Aorta (tissue), 5 donors: Measurements from ENCODE around the gene VIPAS39. TPM values are rescaled to one million over a fixed set of nuclear protein-coding genes. Genes with fewer than 3 reads are reported as not detected.

ENCODE experiments used
- ATAC-seq: fragments of 200-7000 bp; cut with Tn5 transposase; one replicate; pipeline ENCODE4 v1.9.1; 2022; ENCODE audit warnings: moderate library complexity; ENCODE audit not compliant: low FRiP score
- DNase-seq, 2 donors: peaks; one replicate each; pipeline ENCODE4 v3.0.0-alpha.2; 2020
- H3K27ac ChIP-seq, 2 donors: one replicate each; pipeline ENCODE4 v1.5.1; 2013; ENCODE audit warnings: low read length in 2 of 2, mild to moderate bottlenecking in 2 of 2, moderate library complexity in 2 of 2, control low read depth in 1 of 2, inconsistent platforms in 1 of 2, low read depth in 1 of 2
- H3K27me3 ChIP-seq, 2 donors: one replicate each; pipeline ENCODE4 v1.6.1; 2013; ENCODE audit warnings: control low read depth in 1 of 2, low read length in 1 of 2, mild to moderate bottlenecking in 1 of 2, moderate library complexity in 1 of 2; ENCODE audit not compliant: insufficient read depth in 2 of 2, control insufficient read depth in 1 of 2
- H3K36me3 ChIP-seq, 2 donors: one replicate each; pipeline ENCODE4 v1.6.1; 2013; ENCODE audit warnings: control low read depth in 1 of 2, low read length in 1 of 2, mild to moderate bottlenecking in 1 of 2; ENCODE audit not compliant: insufficient read depth in 2 of 2, control insufficient read depth in 1 of 2
- H3K4me1 ChIP-seq, 2 donors: one replicate each; pipeline ENCODE4 v1.6.1; 2013; ENCODE audit warnings: low read length in 2 of 2, control low read depth in 1 of 2, mild to moderate bottlenecking in 1 of 2, moderate library complexity in 1 of 2; ENCODE audit not compliant: insufficient read depth in 2 of 2, control insufficient read depth in 1 of 2
- H3K4me3 ChIP-seq, 2 donors: one replicate each; pipeline ENCODE4 v1.5.1; 2013; ENCODE audit warnings: low read length in 2 of 2, control low read depth in 1 of 2, mild to moderate bottlenecking in 1 of 2
- H3K9me3 ChIP-seq: one replicate; pipeline ENCODE4 v1.6.1; 2013; ENCODE audit warnings: mild to moderate bottlenecking, low read length; ENCODE audit not compliant: control insufficient read depth
- WGBS, 2 donors: extraction: QIAGEN DNeasy Blood & Tissue Kit; methylation state at CpG; one replicate each; pipeline ENCODE4 v1.1.7; 2013; 5-methylcytosine and 5-hydroxymethylcytosine counted together
- intact Hi-C, 2 donors: fragments of 100-400 bp; cut with DNase I; formaldehyde crosslinking; loops; one replicate each; pipeline versions ENCODE4 v1.14.2 to v1.15.0; 2022
- polyA plus RNA-seq, 2 donors: library from polyadenylated mRNA; stranded (reverse); fragments of 200-250 nt; gene quantifications; one replicate each; pipeline ENCODE4 v1.2.3, GENCODE V29; 2013
- total RNA-seq, 2 donors: library from RNA; stranded (reverse); fragmentation: NEBNext Ultra II Directional; extraction: Animal tissue kit (Norgen Biotek cat#: 25700); gene quantifications; one replicate each; pipeline ENCODE4 v1.2.1, GENCODE V29; 2021
- donor health status: healthy with polysubstance abuse.
- donor health status: Bipolar disorder and iron deficiency.
- donor health status: DM: no; HTN: no; CAD: no.
- donor health status: DM: no; HTN: no; CAD: no.
- donor health status: DM: yes; HTN: yes; CAD: no.

The VIPAS39 gene
- total and polyA plus RNA-seq, 4 donors: 6.1 to 17.3 (median 15.2) TPM

GRCh38 chr14:77406086-77406485, 51.3 kb downstream of the VIPAS39 start:
- H3K4me1 ChIP-seq: no peaks in the 10 kb centered on the region
- H3K9me3 ChIP-seq: no peaks in the 10 kb centered on the region
- intact Hi-C loops: no loop called here
- no peak for DNase-seq
- H3K36me3 ChIP-seq: peaks cover 0 to 2% of the 10 kb centered on the region in 2 donors
- ATAC-seq: no peak
- no peak overlapping the region for H3K27ac ChIP-seq
- 59 to 67% methylated on average over 3 of the region's 3 CpGs for WGBS, 2 donors
- H3K27me3 ChIP-seq: no peaks in the 10 kb centered on the region
- H3K4me3 ChIP-seq: no peak overlapping the region

- WGBS, 2 donors: 86 to 87% methylated on average over 3 of the region's 3 CpGs
- H3K27ac ChIP-seq: no peak overlapping the region
- no peaks in the 10 kb centered on the region for H3K4me1 ChIP-seq
- DNase-seq (no peak), ATAC-seq (no peak)
- H3K4me3 ChIP-seq: no peak overlapping the region
- no peaks in the 10 kb centered on the region for H3K27me3 ChIP-seq
- no peaks in the 10 kb centered on the region for H3K9me3 ChIP-seq
- peaks cover 0 to 2% of the 10 kb centered on the region in 2 donors for H3K36me3 ChIP-seq
- intact Hi-C loops: no loop called here
Measured at GRCh38 chr14:77403768-77404167, 53.6 kb downstream of the VIPAS39 start.

GRCh38 chr14:77400216-77400615, 57.2 kb downstream of the VIPAS39 start:
- intact Hi-C loops: no loop called here
- ATAC-seq (no peak), DNase-seq (no peak)
- Histone ChIP-seq H3K27me3 (no peaks in the 10 kb centered on the region), H3K36me3 (peaks cover 0 to 2% of the 10 kb centered on the region in 2 donors), H3K27ac (no peak overlapping the region), H3K9me3 (no peaks in the 10 kb centered on the region), H3K4me1 (no peaks in the 10 kb centered on the region), H3K4me3 (no peak overlapping the region)
- 75 to 82% methylated on average over 6 of the region's 6 CpGs for WGBS, 2 donors

GRCh38 chr14:77390188-77390587, 67.2 kb downstream of the VIPAS39 start:
- intact Hi-C loops: no loop called here
- 93 to 97% methylated on average over 4 of the region's 4 CpGs for WGBS, 2 donors

GRCh38 chr14:77378701-77379100, 78.7 kb downstream of the VIPAS39 start:
- Histone ChIP-seq H3K27ac (no peak overlapping the region), H3K4me1 (peaks cover 0 to 2% of the 10 kb centered on the region in 2 donors), H3K9me3 (no peaks in the 10 kb centered on the region), H3K4me3 (no peak overlapping the region), H3K36me3 (no peaks in the 10 kb centered on the region), H3K27me3 (no peaks in the 10 kb centered on the region)
- 93 to 94% methylated on average over 6 of the region's 6 CpGs for WGBS, 2 donors
- ATAC-seq (no peak), DNase-seq (no peak)
- intact Hi-C loops: no loop called here

More at GRCh38 chr14:77390188-77390587, 67.2 kb downstream of the VIPAS39 start:
- Histone ChIP-seq H3K27ac (no peak overlapping the region), H3K4me3 (no peak overlapping the region), H3K4me1 (no peaks in the 10 kb centered on the region), H3K36me3 (no peaks in the 10 kb centered on the region), H3K27me3 (no peaks in the 10 kb centered on the region), H3K9me3 (no peaks in the 10 kb centered on the region)
- ATAC-seq (no peak), DNase-seq (no peak)

GRCh38 chr14:77377502-77377844, 79.9 kb downstream of the VIPAS39 start:
- DNase-seq (no peak), ATAC-seq (peak; percentile 11)
- Histone ChIP-seq H3K9me3 (no peaks in the 10 kb centered on the region), H3K27ac (no peak overlapping the region), H3K36me3 (no peaks in the 10 kb centered on the region), H3K4me3 (peak overlapping the region; percentile 66 to 77), H3K27me3 (no peaks in the 10 kb centered on the region), H3K4me1 (peaks cover 0 to 2% of the 10 kb centered on the region in 2 donors)
- intact Hi-C loops: no loop called here
- whole genome bisulfite sequencing, 2 donors: 12 to 14% methylated on average over 10 of the region's 10 CpGs

GRCh38 chr14:77376771-77377501, 80.5 kb downstream of the VIPAS39 start, which contains the start of the genes SAMD15 and TMED8:
Gene SAMD15, plus strand, starts transcription at chr14:77377379. Its CDS starts 40 bp downstream, at chr14:77377419.
Gene TMED8, minus strand, starts transcription at chr14:77377094. Its CDS starts 41 bp downstream, at chr14:77377053.
- DNase-seq: peak; percentile 90 to 95
- no peaks in the 10 kb centered on the region for H3K27me3 ChIP-seq
- no peaks in the 10 kb centered on the region for H3K36me3 ChIP-seq
- peak within 1 kb of the TSS in 1 of 2 donors; percentile 74 for H3K27ac ChIP-seq
- peak; percentile 98 for ATAC-seq
- H3K4me1 ChIP-seq: peaks cover 0 to 2% of the 10 kb centered on the region in 2 donors
- H3K4me3 ChIP-seq: peak within 1 kb of the TSS; percentile 66 to 77
- H3K9me3 ChIP-seq: no peaks in the 10 kb centered on the region
- intact Hi-C loops: no loop called here
- 0% methylated on average over 63 to 69 of the region's 69 CpGs for WGBS, 2 donors
